H1 (cell line): ENCODE measurements around the gene MAPKAP1. TPM values are rescaled to one million over a fixed set of nuclear protein-coding genes. Genes with fewer than 3 reads are reported as not detected.

Experiments
- CTCF ChIA-PET: fragments of 300-600 bp; sonication (Branson Sonifier 250); formaldehyde crosslinking; loops from one replicate; lab custom pipeline; 2021; ENCODE audit not compliant: partially characterized antibody; lab: Charles Lee
- POLR2A ChIA-PET: fragments of 300-600 bp; sonication (Branson Sonifier 250); formaldehyde crosslinking; loops from one replicate; lab custom pipeline; 2021; ENCODE audit warnings: inconsistent platforms; ENCODE audit not compliant: partially characterized antibody; lab: Charles Lee
- DNase-seq, 2 experiments: peaks; one replicate each; pipeline versions ENCODE4 v3.0.0 to v3.0.0-alpha.2; 2010 to 2022; ENCODE audit warnings: low spot score in 2 of 2, low read depth in 1 of 2, mixed read lengths in 1 of 2
- FAIRE-seq: peaks from 2 replicates; lab custom pipeline; 2011; peaks lifted over from hg19 to GRCh38; lab: Jason Lieb, UNC
- H2AFZ ChIP-seq: 2 replicates; pipeline ENCODE4 v1.8.1; 2012; ENCODE audit warnings: low read length, inconsistent platforms
- H2AK5ac ChIP-seq: 2 replicates; pipeline ENCODE4 v1.6.1; 2013; ENCODE audit warnings: low read depth, low read length
- H2BK120ac ChIP-seq: replicated peaks from 2 replicates; pipeline ENCODE3; 2013; ENCODE audit warnings: low read depth, low read length, inconsistent platforms
- H2BK12ac ChIP-seq: 2 replicates; pipeline ENCODE4 v1.6.1; 2013; ENCODE audit warnings: low read depth, low read length
- H2BK15ac ChIP-seq: 2 replicates; pipeline ENCODE4 v1.6.1; 2013; ENCODE audit warnings: low read length
- H2BK20ac ChIP-seq: 2 replicates; pipeline ENCODE4 v1.6.1; 2013; ENCODE audit warnings: low read length
- H2BK5ac ChIP-seq: 2 replicates; pipeline ENCODE4 v1.6.1; 2013; ENCODE audit warnings: low read depth, low read length
- H3K14ac ChIP-seq: 2 replicates; pipeline ENCODE4 v1.6.1; 2013; ENCODE audit warnings: inconsistent platforms; ENCODE audit not compliant: insufficient read length
- H3K18ac ChIP-seq: 2 replicates; pipeline ENCODE4 v1.6.1; 2013; ENCODE audit warnings: low read length; ENCODE audit errors: extremely low read depth
- H3K23ac ChIP-seq: 2 replicates; pipeline ENCODE4 v1.6.1; 2013; ENCODE audit warnings: inconsistent platforms; ENCODE audit not compliant: insufficient read length
- H3K23me2 ChIP-seq: 2 replicates; pipeline ENCODE4 v1.6.1; 2013; ENCODE audit warnings: low read depth, low read length
- H3K27ac ChIP-seq: 2 replicates; pipeline ENCODE4 v1.6.1; 2011; ENCODE audit warnings: low read depth, low read length, inconsistent platforms
- H3K27me3 ChIP-seq, 4 experiments: replicated peaks in 1 of 4; 1 replicate in 1 of 4; 2 replicates in 3 of 4; pipeline versions ENCODE4 v1.6.1 to v1.8.1; 2011 to 2013; ENCODE audit warnings: low read length in 3 of 4, mild to moderate bottlenecking in 3 of 4, inconsistent platforms in 2 of 4, mixed read lengths in 2 of 4, moderate library complexity in 1 of 4; ENCODE audit not compliant: control insufficient read depth in 3 of 4, insufficient read depth in 3 of 4; ENCODE audit errors: extremely low read depth in 1 of 4
- H3K36me3 ChIP-seq, 4 experiments: 2 replicates each; pipeline versions ENCODE4 v1.6.1 to v1.8.1; 2011 to 2013; ENCODE audit warnings: mild to moderate bottlenecking in 4 of 4, low read length in 3 of 4, moderate library complexity in 2 of 4, control low read depth in 1 of 4, inconsistent platforms in 1 of 4; ENCODE audit not compliant: insufficient read depth in 4 of 4, control insufficient read depth in 2 of 4
- H3K4ac ChIP-seq: replicated peaks from 2 replicates; pipeline ENCODE3; 2013; ENCODE audit warnings: low read length, low read depth, mixed read lengths, inconsistent platforms; ENCODE audit not compliant: insufficient read length
- H3K4me1 ChIP-seq, 4 experiments: replicated peaks in 1 of 4; 1 replicate in 1 of 4; 2 replicates in 3 of 4; pipeline versions ENCODE4 v1.6.1 to v1.8.1; 2011 to 2013; ENCODE audit warnings: low read length in 3 of 4, inconsistent platforms in 2 of 4, mixed read lengths in 1 of 4; ENCODE audit not compliant: insufficient read depth in 4 of 4, control insufficient read depth in 3 of 4
- H3K4me2 ChIP-seq, 2 experiments: 2 replicates each; pipeline versions ENCODE4 v1.6.1 to v1.8.1; 2011 to 2013; ENCODE audit warnings: low read depth in 2 of 2, low read length in 2 of 2, control low read depth in 1 of 2, inconsistent platforms in 1 of 2, mild to moderate bottlenecking in 1 of 2; ENCODE audit not compliant: insufficient read depth in 1 of 2
- H3K4me3 ChIP-seq, 4 experiments: fragments of 200-600, 300-600 bp in 1 of 4; sonication (generic), shearing (Covaris generic), sonication (Bioruptor Twin) in 1 of 4; 2 replicates each; pipeline versions ENCODE4 v1.5.1 to v1.8.1; 2011 to 2016; ENCODE audit warnings: low read length in 4 of 4, low read depth in 3 of 4, control low read depth in 2 of 4, inconsistent platforms in 2 of 4, mild to moderate bottlenecking in 2 of 4, mixed read lengths in 1 of 4, moderate library complexity in 1 of 4; ENCODE audit not compliant: insufficient read depth in 2 of 4; ENCODE audit errors: extremely low read depth in 1 of 4
- H3K56ac ChIP-seq: replicated peaks from 2 replicates; pipeline ENCODE3; 2013; ENCODE audit warnings: low read depth, mild to moderate bottlenecking, mixed read lengths, low read length, inconsistent platforms; ENCODE audit not compliant: insufficient read length
- H3K79me1 ChIP-seq: 2 replicates; pipeline ENCODE4 v1.6.1; 2013; ENCODE audit warnings: low read depth, low read length, control low read depth
- H3K79me2 ChIP-seq, 2 experiments: 2 replicates each; pipeline versions ENCODE4 v1.6.1 to v1.8.1; 2012 to 2013; ENCODE audit warnings: low read length in 2 of 2, mild to moderate bottlenecking in 2 of 2, inconsistent platforms in 1 of 2; ENCODE audit not compliant: insufficient read depth in 2 of 2, control insufficient read depth in 1 of 2
- H3K9ac ChIP-seq, 4 experiments: replicated peaks in 1 of 4; 1 replicate in 1 of 4; 2 replicates in 3 of 4; pipeline versions ENCODE4 v1.6.1 to v1.8.1; 2011 to 2013; ENCODE audit warnings: low read depth in 3 of 4, low read length in 3 of 4, control low read depth in 2 of 4, mild to moderate bottlenecking in 2 of 4, moderate library complexity in 2 of 4, inconsistent platforms in 1 of 4; ENCODE audit errors: extremely low read depth in 1 of 4
- H3K9me3 ChIP-seq, 2 experiments: 2 replicates each; pipeline versions ENCODE4 v1.6.1 to v1.8.1; 2012 to 2013; ENCODE audit warnings: mild to moderate bottlenecking in 2 of 2, moderate library complexity in 2 of 2, control low read depth in 1 of 2, inconsistent platforms in 1 of 2, low read depth in 1 of 2, low read length in 1 of 2, mixed read lengths in 1 of 2; ENCODE audit not compliant: insufficient read depth in 2 of 2
- H4K20me1 ChIP-seq, 2 experiments: replicated peaks in 1 of 2; 2 replicates each; pipeline versions ENCODE3 to v1.8.1; 2011 to 2013; ENCODE audit warnings: inconsistent platforms in 2 of 2, low read length in 2 of 2, mild to moderate bottlenecking in 1 of 2; ENCODE audit not compliant: insufficient read depth in 2 of 2, control insufficient read depth in 1 of 2
- H4K5ac ChIP-seq: 2 replicates; pipeline ENCODE4 v1.6.1; 2013; ENCODE audit warnings: low read length, low read depth, mixed read lengths, inconsistent platforms; ENCODE audit not compliant: insufficient read length
- H4K8ac ChIP-seq: 2 replicates; pipeline ENCODE4 v1.8.0; 2013; ENCODE audit warnings: mild to moderate bottlenecking, moderate library complexity, low read length, inconsistent platforms; ENCODE audit not compliant: insufficient read depth; ENCODE audit errors: extremely low read depth
- H4K91ac ChIP-seq: replicated peaks from 2 replicates; pipeline ENCODE3; 2013; ENCODE audit warnings: low read length, mixed read lengths, inconsistent platforms; ENCODE audit not compliant: insufficient read length
- CHD1 ChIP-seq: IDR thresholded peaks from 2 replicates; pipeline ENCODE4 v1.6.1; 2012; ENCODE audit warnings: low read depth, low read length, improper control_type of control experiment
- CHD2 ChIP-seq: IDR thresholded peaks from 2 replicates; pipeline ENCODE4 v1.6.1; 2012; ENCODE audit warnings: low read length, improper control_type of control experiment
- EP300 ChIP-seq, 2 experiments: IDR thresholded peaks; 1 replicate in 1 of 2; 2 replicates in 1 of 2; pipeline ENCODE4 v1.6.1; 2011 to 2012; ENCODE audit warnings: low read depth in 2 of 2, low read length in 2 of 2, mild to moderate bottlenecking in 2 of 2, borderline replicate concordance in 1 of 2, inconsistent platforms in 1 of 2, moderate library complexity in 1 of 2
- EZH2 ChIP-seq: fragments of 200-600 bp; sonication (generic); IDR thresholded peaks from 2 replicates; pipeline ENCODE4 v1.7.1; 2012; ENCODE audit warnings: low read depth, mild to moderate bottlenecking, moderate library complexity, low read length, inconsistent platforms; ENCODE audit not compliant: severe bottlenecking
- GTF2F1 ChIP-seq: IDR thresholded peaks from 2 replicates; pipeline ENCODE4 v1.6.1; 2012; ENCODE audit warnings: low read depth, low read length, improper control_type of control experiment, borderline replicate concordance
- HDAC6 ChIP-seq: IDR thresholded peaks from one replicate; pipeline ENCODE4 v1.7.1; 2012; ENCODE audit warnings: low read depth, mild to moderate bottlenecking, inconsistent platforms, low read length, moderate library complexity
- KDM5A ChIP-seq: fragments of 200-600 bp; IDR thresholded peaks from 2 replicates; pipeline ENCODE4 v1.7.1; 2012; ENCODE audit warnings: mild to moderate bottlenecking, low read length, inconsistent platforms, mixed read lengths
- MAFK ChIP-seq: IDR thresholded peaks from 2 replicates; pipeline ENCODE4 v1.6.1; 2012; ENCODE audit warnings: low read depth, mild to moderate bottlenecking, improper control_type of control experiment, low read length
- MAX ChIP-seq: IDR thresholded peaks from 2 replicates; pipeline ENCODE4 v1.6.1; 2012; ENCODE audit warnings: inconsistent platforms
- POLR2A ChIP-seq, 2 experiments: IDR thresholded peaks; 1 replicate in 1 of 2; 2 replicates in 1 of 2; pipeline ENCODE4 v1.6.1; 2011; ENCODE audit warnings: low read depth in 2 of 2, low read length in 2 of 2, mild to moderate bottlenecking in 2 of 2; ENCODE audit errors: control extremely low read depth in 1 of 2
- RAD21 ChIP-seq, 2 experiments: IDR thresholded peaks in 1 of 2; conservative IDR thresholded peaks in 1 of 2; 2 replicates each; pipeline ENCODE4 v1.6.1; 2011; ENCODE audit warnings: low read depth in 2 of 2, low read length in 2 of 2, improper control_type of control experiment in 1 of 2, inconsistent platforms in 1 of 2, mild to moderate bottlenecking in 1 of 2, moderate library complexity in 1 of 2
- SIN3A ChIP-seq, 2 experiments: IDR thresholded peaks in 1 of 2; conservative IDR thresholded peaks in 1 of 2; 2 replicates each; pipeline ENCODE4 v1.6.1; 2011 to 2012; ENCODE audit warnings: low read length in 2 of 2, improper control_type of control experiment in 1 of 2, low read depth in 1 of 2, mild to moderate bottlenecking in 1 of 2
- SIRT6 ChIP-seq: IDR thresholded peaks from one replicate; pipeline ENCODE4 v1.7.1; 2012; ENCODE audit warnings: low read length, inconsistent platforms
- SP1 ChIP-seq: IDR thresholded peaks from 2 replicates; pipeline ENCODE4 v1.6.1; 2011; ENCODE audit warnings: low read depth, low read length
- SP4 ChIP-seq: IDR thresholded peaks from 2 replicates; pipeline ENCODE4 v1.6.1; 2012; ENCODE audit warnings: low read length, inconsistent platforms
- WGBS, 2 experiments: shearing (Covaris generic) in 1 of 2; methylation state at CpG; one replicate each; pipeline versions ENCODE4 v1.1.6 to v1.1.7; 2013 to 2015; ENCODE audit warnings: low lambda C conversion rate in 2 of 2, mixed read lengths in 2 of 2, inconsistent platforms in 1 of 2, low coverage in 1 of 2, missing lambda C conversion rate in 1 of 2; ENCODE audit not compliant: insufficient replicate concordance in 2 of 2, insufficient coverage in 1 of 2, insufficient read length in 1 of 2; ENCODE audit errors: extremely low coverage in 1 of 2, missing lambda C conversion rate in 1 of 2; 5-methylcytosine and 5-hydroxymethylcytosine counted together
- polyA plus RNA-seq, 7 experiments: library from polyadenylated mRNA; depleted of rRNA in 3 of 7; stranded (reverse) in 5 of 7; unstranded in 2 of 7; fragments of >200 nt in 5 of 7; fragments of 200-250 nt in 2 of 7; gene quantifications; 1 replicate in 5 of 7; 2 replicates in 1 of 7; 4 replicates in 1 of 7; pipeline versions ENCODE4 v1.2.1 to v1.2.3, GENCODE V29; 2011 to 2013; ENCODE audit warnings: missing spikeins in 2 of 7, mixed read lengths in 2 of 7
- total RNA-seq: library from RNA; stranded (reverse); fragmentation: NEBNext Ultra II Directional; extraction: Animal tissue kit (Norgen Biotek cat#: 25700); gene quantifications from 2 replicates; pipeline ENCODE4 v1.2.1, GENCODE V29; 2021

Gene MAPKAP1
- total and polyA plus RNA-seq, 2 of the 8 experiments (the other 6 are each of a cell fraction or from before 2014, with no cell fraction given) = 79.2 to 140 TPM

GRCh38 chr9:125508249-125508648 lies 198.8 kb downstream of the MAPKAP1 start:
- H2BK120ac ChIP-seq = no peak overlapping the region
- H3K18ac ChIP-seq = no peak overlapping the region
- no peaks in the 10 kb centered on the region for H3K36me3 ChIP-seq
- H3K9me3 ChIP-seq = no peaks in the 10 kb centered on the region
- H4K91ac ChIP-seq = no peak overlapping the region
- no peak overlapping the region for H3K56ac ChIP-seq
- WGBS, 2 experiments = 81% methylated on average over 2 of the region's 2 CpGs; no CpG with 5 or more reads in 1 of the 2 experiments
- no peak overlapping the region for H3K9ac ChIP-seq
- H3K79me1 ChIP-seq = no peaks in the 10 kb centered on the region
- H3K23ac ChIP-seq = no peak overlapping the region
- H4K5ac ChIP-seq = no peak overlapping the region
- H2BK5ac ChIP-seq = no peak overlapping the region
- H2BK20ac ChIP-seq = no peak overlapping the region
- no peaks in the 10 kb centered on the region for H3K27me3 ChIP-seq
- no peak overlapping the region for H2AFZ ChIP-seq
- FAIRE-seq = no peak
- no peak overlapping the region for H3K4me3 ChIP-seq
- no peak overlapping the region for H2AK5ac ChIP-seq
- no peak overlapping the region for H3K4me2 ChIP-seq
- H3K23me2 ChIP-seq = no peaks in the 10 kb centered on the region
- no peak overlapping the region for H3K27ac ChIP-seq
- H4K20me1 ChIP-seq = no peaks in the 10 kb centered on the region
- ChIA-PET CTCF (no interaction called here), POLR2A (no interaction called here)
- peaks cover 0 to 6% (median 3%) of the 10 kb centered on the region in 4 experiments; a peak in 4 of 7 replicates for H3K4me1 ChIP-seq
- DNase-seq = no peak
- no peak overlapping the region for H2BK15ac ChIP-seq
- H3K79me2 ChIP-seq = no peaks in the 10 kb centered on the region
- H3K4ac ChIP-seq = no peak overlapping the region
- no peak overlapping the region for H2BK12ac ChIP-seq
- H3K14ac ChIP-seq = no peak overlapping the region
- H4K8ac ChIP-seq = no peak overlapping the region
- TF ChIP-seq GTF2F1 (no peak), MAX (no peak), EZH2 (no peak), SIN3A (conservative IDR thresholded peaks at IDR 0.05 in 1 of 2, IDR thresholded peaks at IDR 0.05 in 1 of 2; ENCODE audit: low read depth in 1 of 2, low read length in 2 of 2) (no peak), SIRT6 (no peak), MAFK (no peak), SP4 (no peak), HDAC6 (no peak), RAD21 (IDR thresholded peaks at IDR 0.05 in 1 of 2, conservative IDR thresholded peaks at IDR 0.05 in 1 of 2; ENCODE audit: low read depth in 2 of 2, low read length in 2 of 2) (no peak), CHD1 (no peak), EP300 (IDR thresholded peaks at IDR 0.05; ENCODE audit: borderline replicate concordance in 1 of 2, low read depth in 2 of 2, low read length in 2 of 2) (no peak), KDM5A (no peak), POLR2A (IDR thresholded peaks at IDR 0.05; ENCODE audit: control extremely low read depth in 1 of 2, low read depth in 2 of 2, low read length in 2 of 2) (no peak), SP1 (no peak), CHD2 (no peak)
